PC-9 (cell line): ENCODE results near the gene PIBF1. TPM values are rescaled to one million over a fixed set of nuclear protein-coding genes. Genes with fewer than 3 reads are reported as not detected.

Source experiments
- BruUV-seq: library from RNA; stranded (reverse); fragments of 400-500 nt; replicated peaks from 2 replicates; lab custom pipeline; 2021; lab: Mats Ljungman, UMichigan
- CTCF ChIA-PET: fragments of 300-600 bp; sonication (Branson Sonifier 250); formaldehyde crosslinking; loops from one replicate; lab custom pipeline; 2022; ENCODE audit warnings: antibody characterized with exemption; lab: Charles Lee
- POLR2A ChIA-PET: fragments of 300-600 bp; sonication (Branson Sonifier 250); formaldehyde crosslinking; loops from one replicate; lab custom pipeline; 2022; ENCODE audit warnings: antibody characterized with exemption; ENCODE audit not compliant: unreplicated experiment; lab: Charles Lee
- DNase-seq, 2 experiments: peaks; one replicate each; pipeline versions ENCODE4 v3.0.0 to v3.0.0-alpha.2; 2015 to 2022; ENCODE audit warnings: mixed read lengths in 1 of 2
- H2AFZ ChIP-seq: fragments of 200-600 bp; sonication (generic); 2 replicates; pipeline ENCODE4 v1.8.1; 2017; ENCODE audit warnings: antibody characterized with exemption
- H3F3A ChIP-seq: fragments of 200-600 bp; sonication (generic); 2 replicates; pipeline ENCODE4 v1.8.1; 2017; ENCODE audit warnings: antibody characterized with exemption, mild to moderate bottlenecking, low read depth; ENCODE audit not compliant: insufficient read depth
- H3K27ac ChIP-seq: fragments of 200-600 bp; sonication (generic); 2 replicates; pipeline ENCODE4 v1.6.1; 2016; ENCODE audit warnings: mixed run types
- H3K27me3 ChIP-seq: fragments of 200-600 bp; sonication (generic); 2 replicates; pipeline ENCODE4 v1.6.1; 2016; ENCODE audit warnings: low read depth, mixed run types; ENCODE audit not compliant: insufficient read depth
- H3K36me3 ChIP-seq: fragments of 200-600 bp; sonication (generic); 2 replicates; pipeline ENCODE4 v1.6.1; 2016; ENCODE audit warnings: low read depth, mixed run types
- H3K4me1 ChIP-seq: fragments of 200-600 bp; sonication (generic); replicated peaks from 2 replicates; pipeline ENCODE4 v1.6.1; 2016; ENCODE audit warnings: mixed run types; ENCODE audit not compliant: insufficient read depth
- H3K4me2 ChIP-seq: fragments of 200-600 bp; sonication (generic); 2 replicates; pipeline ENCODE4 v1.6.1; 2017; ENCODE audit warnings: mixed run types
- H3K4me3 ChIP-seq: fragments of 200-600 bp; sonication (generic); 2 replicates; pipeline ENCODE4 v1.6.1; 2016; ENCODE audit warnings: mixed run types
- H3K79me2 ChIP-seq: fragments of 200-600 bp; sonication (generic); 2 replicates; pipeline ENCODE4 v1.6.1; 2017; ENCODE audit warnings: low read depth, mixed run types
- H3K9me2 ChIP-seq: fragments of 200-600 bp; sonication (generic); 2 replicates; pipeline ENCODE4 v1.8.1; 2017; ENCODE audit warnings: mild to moderate bottlenecking; ENCODE audit not compliant: insufficient read depth
- H3K9me3 ChIP-seq: fragments of 200-600 bp; sonication (generic); 2 replicates; pipeline ENCODE4 v1.8.1; 2016; ENCODE audit warnings: low read depth; ENCODE audit not compliant: insufficient read depth
- H4K20me1 ChIP-seq: fragments of 200-600 bp; sonication (generic); 2 replicates; pipeline ENCODE4 v1.8.1; 2017; ENCODE audit not compliant: insufficient read depth
- EZH2 ChIP-seq: fragments of 200-600 bp; sonication (generic); IDR thresholded peaks from 2 replicates; pipeline ENCODE4 v1.8.0; 2017; ENCODE audit warnings: antibody characterized with exemption, low read depth
- intact Hi-C: fragments of 100-400 bp; cut with micrococcal nuclease; formaldehyde crosslinking; loops from one replicate; pipeline ENCODE4 v1.10.0; 2022; ENCODE audit not compliant: unreplicated experiment
- total RNA-seq: library from RNA; stranded (reverse); gene quantifications from 2 replicates; pipeline ENCODE4 v1.2.3, GENCODE V29; 2021
- TF ChIP-seq, protein P1 (sequence below): fragments of 200-600 bp; sonication (generic); conservative IDR thresholded peaks from 2 replicates; pipeline ENCODE4 v1.6.1; 2017; ENCODE audit warnings: mixed run types, antibody characterized with exemption, mild to moderate bottlenecking, moderate library complexity

Gene PIBF1
- total RNA-seq, 1 experiment from 2014 or later: 20.3 TPM

DNA sequence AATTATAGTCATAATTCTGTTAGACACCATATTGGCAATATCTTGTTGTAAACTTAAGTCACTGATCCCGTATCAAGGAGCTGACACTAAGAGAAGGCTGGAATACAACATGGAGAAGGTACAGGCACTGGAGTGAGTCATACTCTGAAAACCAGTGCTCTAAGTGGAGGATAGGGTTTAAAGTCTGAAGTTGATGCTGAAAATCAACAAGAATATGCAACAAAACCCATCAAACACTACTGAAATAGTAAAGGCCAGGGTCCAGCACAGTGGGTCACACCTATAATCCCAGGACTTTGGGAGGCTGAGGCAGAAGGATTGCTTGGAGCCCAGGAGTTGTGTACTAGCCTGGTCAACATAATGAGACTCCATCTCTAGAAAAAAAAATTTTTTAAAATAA is 203.7 kb downstream of the PIBF1 start:
- no peaks in the 10 kb centered on the region for H3K36me3 ChIP-seq
- H2AFZ ChIP-seq: no peak overlapping the region
- no peaks in the 10 kb centered on the region for H3K9me2 ChIP-seq
- H3K27me3 ChIP-seq: no peaks in the 10 kb centered on the region
- no peak overlapping the region for H3K4me3 ChIP-seq
- H3K4me2 ChIP-seq: no peak overlapping the region
- H3F3A ChIP-seq: no peaks in the 10 kb centered on the region
- peaks cover 12% of the 10 kb centered on the region; the same call in 1 of the 2 replicates for H3K4me1 ChIP-seq
- BruUV-seq: no TSS peak
- DNase-seq: no peak
- ChIA-PET POLR2A (interaction anchor here (0.6 kb wide), 1 partner anchor 426 kb away, joined by 13 read pairs; no protein-coding TSS in a partner anchor), CTCF (interaction anchor here (0.6 kb wide), 1 partner anchor 50 kb away, joined by 5 read pairs; no protein-coding TSS in a partner anchor)
- H4K20me1 ChIP-seq: no peaks in the 10 kb centered on the region
- TF ChIP-seq EZH2: no peak
- TF ChIP-seq, protein P1, sequence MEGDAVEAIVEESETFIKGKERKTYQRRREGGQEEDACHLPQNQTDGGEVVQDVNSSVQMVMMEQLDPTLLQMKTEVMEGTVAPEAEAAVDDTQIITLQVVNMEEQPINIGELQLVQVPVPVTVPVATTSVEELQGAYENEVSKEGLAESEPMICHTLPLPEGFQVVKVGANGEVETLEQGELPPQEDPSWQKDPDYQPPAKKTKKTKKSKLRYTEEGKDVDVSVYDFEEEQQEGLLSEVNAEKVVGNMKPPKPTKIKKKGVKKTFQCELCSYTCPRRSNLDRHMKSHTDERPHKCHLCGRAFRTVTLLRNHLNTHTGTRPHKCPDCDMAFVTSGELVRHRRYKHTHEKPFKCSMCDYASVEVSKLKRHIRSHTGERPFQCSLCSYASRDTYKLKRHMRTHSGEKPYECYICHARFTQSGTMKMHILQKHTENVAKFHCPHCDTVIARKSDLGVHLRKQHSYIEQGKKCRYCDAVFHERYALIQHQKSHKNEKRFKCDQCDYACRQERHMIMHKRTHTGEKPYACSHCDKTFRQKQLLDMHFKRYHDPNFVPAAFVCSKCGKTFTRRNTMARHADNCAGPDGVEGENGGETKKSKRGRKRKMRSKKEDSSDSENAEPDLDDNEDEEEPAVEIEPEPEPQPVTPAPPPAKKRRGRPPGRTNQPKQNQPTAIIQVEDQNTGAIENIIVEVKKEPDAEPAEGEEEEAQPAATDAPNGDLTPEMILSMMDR: no peak
- no peak overlapping the region for H3K27ac ChIP-seq
- no peaks in the 10 kb centered on the region for H3K79me2 ChIP-seq
- no peaks in the 10 kb centered on the region for H3K9me3 ChIP-seq
- intact Hi-C loops: no loop called here

DNA sequence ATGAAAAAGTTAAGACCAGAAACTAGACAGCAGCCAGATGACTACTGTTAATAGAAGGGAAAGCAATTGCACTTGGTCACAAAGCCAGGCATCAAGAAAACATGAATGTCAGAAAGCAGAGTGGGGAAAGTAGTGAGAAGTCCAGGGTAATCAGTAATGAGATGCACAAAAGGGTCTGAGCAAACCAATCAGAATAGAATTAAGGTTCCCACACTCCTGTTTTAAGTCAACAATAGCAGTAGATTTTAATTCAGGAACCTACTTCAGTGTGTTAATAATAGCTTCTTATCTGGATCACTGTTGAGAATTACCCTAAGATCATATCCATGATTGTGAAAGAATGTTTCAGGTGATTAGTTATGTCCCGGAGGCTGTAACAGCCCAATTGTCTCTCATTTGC is 204.3 kb downstream of the PIBF1 start:
- H3K36me3 ChIP-seq: peaks cover 4% of the 10 kb centered on the region; the same call in 1 of the 2 replicates
- TF ChIP-seq EZH2: no peak
- TF ChIP-seq, protein P1: no peak
- no peaks in the 10 kb centered on the region for H3K9me2 ChIP-seq
- DNase-seq: no peak
- H3K27me3 ChIP-seq: no peaks in the 10 kb centered on the region
- H3K4me1 ChIP-seq: peaks cover 12% of the 10 kb centered on the region; the same call in 1 of the 2 replicates
- no peaks in the 10 kb centered on the region for H3F3A ChIP-seq
- no peak overlapping the region for H3K27ac ChIP-seq
- H3K79me2 ChIP-seq: no peaks in the 10 kb centered on the region
- no peaks in the 10 kb centered on the region for H4K20me1 ChIP-seq
- no TSS peak for BruUV-seq
- no peak overlapping the region for H3K4me3 ChIP-seq
- intact Hi-C loops: no loop called here
- no peaks in the 10 kb centered on the region for H3K9me3 ChIP-seq
- ChIA-PET POLR2A (no interaction called here), CTCF (no interaction called here)
- no peak overlapping the region for H3K4me2 ChIP-seq
- H2AFZ ChIP-seq: no peak overlapping the region

DNA sequence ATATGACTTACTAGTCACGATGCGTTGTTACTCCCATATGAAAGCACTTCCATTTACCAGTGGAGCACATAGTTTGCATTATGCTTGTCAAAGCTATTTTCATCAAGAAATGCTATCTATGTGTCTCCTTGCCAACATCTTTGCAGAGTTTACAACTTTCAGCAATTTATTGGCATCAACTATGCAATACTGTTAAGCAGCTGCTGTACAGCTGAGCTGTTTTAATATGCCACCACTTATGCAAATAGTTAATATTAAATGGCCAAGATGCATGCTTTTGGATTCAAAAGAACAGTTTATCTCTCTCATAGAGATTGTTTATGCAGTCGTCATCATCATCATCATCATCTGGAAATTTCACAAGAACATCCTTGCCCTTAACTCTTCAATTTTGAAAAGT is 209.0 kb downstream of the PIBF1 start:
- Histone ChIP-seq H3F3A (no peaks in the 10 kb centered on the region), H3K9me3 (no peaks in the 10 kb centered on the region), H3K27ac (no peak overlapping the region), H2AFZ (no peak overlapping the region), H3K4me1 (no peaks in the 10 kb centered on the region), H3K4me3 (no peak overlapping the region), H3K79me2 (no peaks in the 10 kb centered on the region), H3K4me2 (no peak overlapping the region), H3K36me3 (peaks cover 6% of the 10 kb centered on the region; the same call in 1 of the 2 replicates), H4K20me1 (no peaks in the 10 kb centered on the region), H3K9me2 (no peaks in the 10 kb centered on the region), H3K27me3 (no peaks in the 10 kb centered on the region)
- intact Hi-C loops: no loop called here
- DNase-seq: no peak
- POLR2A ChIA-PET: no interaction called here
- BruUV-seq: no TSS peak
- TF ChIP-seq EZH2: no peak
- TF ChIP-seq, protein P1: no peak
- CTCF ChIA-PET: no interaction called here
